ENCODE results near the gene IQSEC2.

GRCh38 chrX:53235566-53235965 is 45.8 kb downstream of the IQSEC2 start:
- TF ChIP-seq POLR2A (IDR thresholded peaks at IDR 0.05): no peak
- no peak for TF ChIP-seq POLR2AphosphoS5 (IDR thresholded peaks at IDR 0.05)
